Ectodermal cell (in vitro differentiated cells): ENCODE measurements around the gene CFDP1.

ENCODE experiments used
- H3K27ac ChIP-seq: 2 replicates; pipeline ENCODE4 v1.7.0; 2013; ENCODE audit warnings: mild to moderate bottlenecking, low read depth, low read length; ENCODE audit not compliant: insufficient read depth, poor library complexity, severe bottlenecking
- H3K27me3 ChIP-seq: 2 replicates; pipeline ENCODE4 v1.7.0; 2013; ENCODE audit warnings: mild to moderate bottlenecking, low read length; ENCODE audit not compliant: insufficient read depth, control insufficient read depth, poor library complexity, severe bottlenecking
- H3K36me3 ChIP-seq: one replicate; pipeline ENCODE4 v1.7.0; 2013; ENCODE audit warnings: low read length; ENCODE audit not compliant: control insufficient read depth, insufficient read depth
- H3K4me1 ChIP-seq: one replicate; pipeline ENCODE4 v1.7.0; 2013; ENCODE audit warnings: low read length; ENCODE audit not compliant: control insufficient read depth, insufficient read depth
- H3K4me3 ChIP-seq: 2 replicates; pipeline ENCODE4 v1.7.0; 2013; ENCODE audit warnings: low read depth, low read length, control low read depth; ENCODE audit not compliant: insufficient read depth
- H3K9me3 ChIP-seq: 2 replicates; pipeline ENCODE4 v1.7.0; 2013; ENCODE audit warnings: mild to moderate bottlenecking, low read length, moderate library complexity; ENCODE audit not compliant: control insufficient read depth
- WGBS, 2 experiments: methylation state at CpG; one replicate each; pipeline ENCODE4 v1.1.7; 2013; ENCODE audit warnings: missing lambda C conversion rate in 2 of 2; 5-methylcytosine and 5-hydroxymethylcytosine counted together

Gene CFDP1

DNA sequence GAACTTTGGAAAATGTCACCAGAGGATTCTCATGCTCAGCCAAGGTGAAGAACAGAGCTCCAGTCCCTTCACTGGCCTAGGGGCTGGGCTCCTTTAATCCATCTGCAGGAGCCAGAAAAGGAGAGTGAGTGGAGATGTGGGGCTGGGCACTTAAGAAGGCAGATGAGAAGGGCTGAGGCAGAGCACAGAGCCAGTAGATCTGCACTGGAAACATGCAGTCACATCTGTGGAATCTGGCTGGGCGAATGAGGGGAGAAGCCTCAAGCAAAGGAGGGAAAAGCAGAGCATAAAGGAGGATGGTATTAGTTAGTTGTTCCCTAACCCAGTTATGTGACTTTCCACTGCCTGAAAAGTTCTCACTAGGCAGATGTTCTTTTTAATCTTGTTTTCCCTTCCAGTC lies 131.5 kb downstream of the CFDP1 start:
- WGBS, 2 experiments, result 100% methylated on average over 1 of the region's 1 CpG
- H3K27me3 ChIP-seq, result no peaks in the 10 kb centered on the region
- H3K4me3 ChIP-seq, result no peak overlapping the region
- H3K27ac ChIP-seq, result no peak overlapping the region
- peaks cover 6% of the 10 kb centered on the region for H3K4me1 ChIP-seq
- H3K9me3 ChIP-seq, result no peaks in the 10 kb centered on the region
- H3K36me3 ChIP-seq, result peaks cover 18% of the 10 kb centered on the region

DNA sequence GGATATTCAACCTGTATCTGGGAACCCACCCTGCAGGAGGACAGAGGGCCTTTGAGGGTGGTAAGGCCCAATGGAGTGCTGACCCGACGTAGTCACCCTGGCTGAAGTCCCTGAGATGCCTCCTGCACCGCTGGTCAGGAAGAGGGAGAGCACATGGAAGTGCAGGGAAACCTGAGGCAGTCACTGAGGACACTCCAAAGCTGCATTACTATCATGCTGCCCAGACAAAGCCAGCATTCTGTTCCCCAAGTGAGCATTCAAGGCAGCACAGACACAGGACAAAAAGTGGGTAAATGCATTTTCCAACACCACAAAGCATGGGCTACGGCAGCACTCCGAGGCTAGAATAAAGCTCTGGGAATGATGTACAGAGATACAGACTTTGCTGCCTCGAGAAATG lies 135.0 kb downstream of the CFDP1 start:
- Histone ChIP-seq H3K4me1 (no peaks in the 10 kb centered on the region), H3K36me3 (peaks cover 16% of the 10 kb centered on the region), H3K27me3 (no peaks in the 10 kb centered on the region), H3K9me3 (no peaks in the 10 kb centered on the region), H3K4me3 (no peak overlapping the region), H3K27ac (no peak overlapping the region)
- WGBS, 2 experiments, result 93 to 95% methylated on average over 6 of the region's 6 CpGs

DNA sequence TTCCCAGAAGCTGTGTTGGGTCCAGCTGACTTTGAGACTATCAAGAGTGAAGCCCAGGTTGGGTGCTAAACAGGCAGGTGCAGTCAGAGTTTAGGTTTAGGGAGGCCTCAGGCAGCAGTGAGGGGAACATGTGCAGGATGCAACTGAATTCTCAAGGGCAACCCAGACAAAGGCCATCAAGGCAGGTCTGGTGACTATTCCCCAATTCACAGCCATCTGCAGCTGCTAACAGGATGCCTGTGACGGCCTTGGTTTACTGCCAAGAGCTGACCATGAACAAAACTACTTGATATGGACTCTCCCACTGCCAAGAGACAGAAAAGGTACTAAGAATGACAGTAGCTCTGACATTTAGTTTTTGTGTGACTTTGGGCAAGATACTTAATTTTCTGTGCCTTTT lies 136.7 kb downstream of the CFDP1 start:
- Histone ChIP-seq H3K27ac (no peak overlapping the region), H3K36me3 (peaks cover 25% of the 10 kb centered on the region), H3K4me1 (no peaks in the 10 kb centered on the region), H3K9me3 (no peaks in the 10 kb centered on the region), H3K4me3 (no peak overlapping the region), H3K27me3 (no peaks in the 10 kb centered on the region)
- WGBS, 2 experiments, result 94% methylated on average over 1 of the region's 1 CpG

DNA sequence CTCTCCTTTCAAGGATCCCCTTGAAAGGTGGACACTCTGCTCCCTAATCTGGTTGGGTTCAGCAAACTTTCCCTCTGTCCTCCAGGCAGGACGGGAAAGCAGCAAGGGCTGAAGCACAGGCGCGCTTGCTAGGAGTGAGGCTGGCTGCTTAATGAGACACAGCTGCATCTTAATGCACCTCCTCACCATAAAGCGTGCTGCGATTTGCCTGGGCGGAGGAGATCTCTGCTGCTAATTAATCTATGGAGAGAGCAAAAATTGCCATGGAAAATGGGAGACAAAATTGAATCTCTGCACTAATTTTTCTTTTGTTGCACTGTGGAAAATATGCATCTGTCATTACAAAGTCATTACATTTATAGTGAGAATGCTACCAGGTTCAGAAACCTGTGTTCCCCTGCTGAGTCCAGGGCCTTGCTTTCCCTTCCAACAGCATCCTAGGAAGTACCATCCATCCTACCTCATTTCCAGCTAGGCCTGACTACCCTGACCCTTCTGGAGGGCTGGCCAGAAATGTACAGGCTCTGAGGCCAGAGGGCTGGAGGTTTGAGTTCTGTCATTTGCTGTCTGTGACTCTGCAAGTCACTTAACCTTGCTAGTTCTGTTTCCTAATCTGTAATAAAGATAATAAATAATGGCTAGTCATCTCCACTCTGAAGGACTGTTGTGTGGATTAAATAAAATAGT lies 138.4 kb downstream of the CFDP1 start:
- no peaks in the 10 kb centered on the region for H3K27me3 ChIP-seq
- H3K4me3 ChIP-seq, result no peak overlapping the region
- H3K9me3 ChIP-seq, result no peaks in the 10 kb centered on the region
- peaks cover 19% of the 10 kb centered on the region for H3K36me3 ChIP-seq
- no peaks in the 10 kb centered on the region for H3K4me1 ChIP-seq
- H3K27ac ChIP-seq, result no peak overlapping the region
- 87 to 93% methylated on average over 6 of the region's 6 CpGs for WGBS, 2 experiments

DNA sequence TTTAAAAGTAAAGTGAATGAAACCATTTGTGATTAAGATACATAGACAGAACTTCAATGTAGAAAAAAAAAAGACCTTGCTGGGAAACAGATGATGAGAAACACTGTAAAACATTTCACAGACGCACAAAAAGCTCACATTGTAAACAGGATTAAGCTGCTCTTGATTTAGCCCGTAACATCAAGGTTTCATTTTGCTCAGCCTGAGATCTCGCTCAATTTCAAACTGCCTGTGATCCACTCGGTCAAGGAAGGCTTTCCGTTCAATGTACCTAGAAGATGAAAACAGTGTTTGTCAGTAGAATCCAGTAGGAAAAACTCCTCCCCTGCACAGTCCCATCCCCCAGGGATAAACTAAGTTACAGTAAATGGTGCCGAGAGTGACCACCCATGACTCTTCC lies 139.5 kb downstream of the CFDP1 start:
- no peaks in the 10 kb centered on the region for H3K4me1 ChIP-seq
- H3K9me3 ChIP-seq, result no peaks in the 10 kb centered on the region
- H3K27me3 ChIP-seq, result no peaks in the 10 kb centered on the region
- 92 to 93% methylated on average over 5 to 6 of the region's 6 CpGs for WGBS, 2 experiments
- no peak overlapping the region for H3K27ac ChIP-seq
- peaks cover 15% of the 10 kb centered on the region for H3K36me3 ChIP-seq
- H3K4me3 ChIP-seq, result no peak overlapping the region

DNA sequence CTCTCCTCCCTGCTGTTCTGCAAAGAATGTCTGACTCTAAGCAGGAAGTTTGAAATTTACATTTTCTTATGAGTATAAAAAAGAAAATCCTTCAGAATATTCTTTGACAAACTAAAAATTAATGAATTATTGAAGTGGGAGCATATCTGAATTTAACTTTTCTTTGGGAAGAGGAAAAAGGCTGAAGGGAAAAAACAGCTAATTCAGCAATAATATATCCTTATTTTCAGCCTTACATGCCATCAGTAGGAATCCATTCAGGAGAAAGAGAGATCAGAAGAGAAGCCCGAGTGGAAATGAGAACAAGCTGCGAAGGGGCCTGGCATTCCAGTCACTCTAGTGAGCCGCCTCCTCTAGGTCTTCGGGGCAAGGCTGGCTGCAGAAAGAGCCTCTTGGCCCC lies 140.1 kb downstream of the CFDP1 start:
- no peak overlapping the region for H3K4me3 ChIP-seq
- H3K27me3 ChIP-seq, result no peaks in the 10 kb centered on the region
- WGBS, 2 experiments, result 92 to 94% methylated on average over 4 of the region's 4 CpGs
- no peak overlapping the region for H3K27ac ChIP-seq
- peaks cover 15% of the 10 kb centered on the region for H3K36me3 ChIP-seq
- no peaks in the 10 kb centered on the region for H3K4me1 ChIP-seq
- no peaks in the 10 kb centered on the region for H3K9me3 ChIP-seq

DNA sequence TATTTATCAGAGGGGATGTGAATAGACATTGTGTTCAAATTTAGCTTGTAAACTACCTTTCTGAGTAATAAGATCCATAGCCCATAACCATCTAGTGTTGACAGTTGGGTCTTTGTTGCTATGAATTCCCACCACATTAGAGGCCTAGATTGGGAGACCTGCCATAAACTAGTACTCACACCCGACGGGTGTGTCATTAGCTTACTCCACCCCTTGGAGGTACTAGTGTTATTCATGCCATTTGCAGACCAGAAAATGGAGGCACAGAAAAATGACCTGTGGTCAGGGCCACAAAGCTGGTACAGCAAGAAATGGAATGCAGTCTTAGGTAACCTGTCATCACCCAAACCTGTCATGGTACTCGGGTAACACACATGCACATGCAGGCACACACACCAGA lies 140.6 kb downstream of the CFDP1 start:
- no peaks in the 10 kb centered on the region for H3K9me3 ChIP-seq
- 93 to 98% methylated on average over 3 of the region's 3 CpGs for WGBS, 2 experiments
- no peaks in the 10 kb centered on the region for H3K4me1 ChIP-seq
- H3K27me3 ChIP-seq, result no peaks in the 10 kb centered on the region
- H3K4me3 ChIP-seq, result no peak overlapping the region
- H3K27ac ChIP-seq, result no peak overlapping the region
- peaks cover 15% of the 10 kb centered on the region for H3K36me3 ChIP-seq

DNA sequence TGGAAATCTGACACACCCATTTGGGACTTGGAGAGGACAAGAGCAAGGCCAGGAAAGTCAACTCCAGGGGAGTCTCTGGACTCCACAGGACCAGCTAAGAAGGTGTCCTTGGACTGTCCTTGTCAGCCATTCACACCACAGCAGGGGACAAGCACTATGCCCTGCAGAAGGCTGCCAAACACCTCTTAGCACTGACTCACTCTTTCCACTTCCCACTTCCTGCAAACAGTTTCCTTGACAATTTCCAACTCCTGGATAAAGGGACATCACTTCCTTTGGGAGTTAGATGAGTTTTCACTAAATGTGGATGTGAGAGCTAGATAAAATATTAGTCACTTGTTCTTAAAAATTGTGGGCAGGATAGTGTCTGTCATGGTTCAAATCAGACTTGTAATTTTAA lies 144.1 kb downstream of the CFDP1 start:
- Histone ChIP-seq H3K9me3 (no peaks in the 10 kb centered on the region), H3K27ac (no peak overlapping the region), H3K36me3 (peaks cover 15% of the 10 kb centered on the region)

DNA sequence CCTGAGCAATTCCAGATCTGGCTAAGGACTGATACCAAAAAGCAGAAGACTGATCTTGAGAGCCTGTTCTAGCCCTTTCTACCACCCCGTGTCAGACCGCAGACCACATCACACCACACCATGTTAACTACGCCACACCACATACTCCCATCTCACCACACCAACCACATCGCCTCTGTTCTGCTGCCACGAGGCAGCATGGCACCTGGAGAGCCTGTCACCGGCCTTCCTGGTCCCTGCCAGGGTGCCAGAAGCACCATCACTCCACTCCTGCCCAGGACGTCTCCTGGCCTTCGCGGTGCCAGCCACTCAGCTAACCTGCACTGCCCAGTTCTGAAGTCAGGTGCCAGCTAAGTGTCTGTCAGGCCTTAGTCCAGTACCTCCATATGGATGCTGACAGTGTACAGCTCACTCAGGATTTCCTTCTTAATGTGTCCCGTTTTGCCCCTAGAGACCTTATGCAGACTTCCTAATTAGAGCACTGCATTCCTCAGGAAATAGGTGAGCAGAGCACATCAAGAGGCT lies 144.6 kb downstream of the CFDP1 start:
- Histone ChIP-seq H3K27me3 (no peaks in the 10 kb centered on the region), H3K4me3 (no peak overlapping the region), H3K9me3 (no peaks in the 10 kb centered on the region), H3K27ac (no peak overlapping the region), H3K4me1 (no peaks in the 10 kb centered on the region), H3K36me3 (peaks cover 15% of the 10 kb centered on the region)
- WGBS, 2 experiments, result 94 to 96% methylated on average over 10 of the region's 10 CpGs

More for the DNA sequence above, 144.1 kb downstream of the CFDP1 start:
- Histone ChIP-seq H3K4me1 (no peaks in the 10 kb centered on the region), H3K27me3 (no peaks in the 10 kb centered on the region), H3K4me3 (no peak overlapping the region)

DNA sequence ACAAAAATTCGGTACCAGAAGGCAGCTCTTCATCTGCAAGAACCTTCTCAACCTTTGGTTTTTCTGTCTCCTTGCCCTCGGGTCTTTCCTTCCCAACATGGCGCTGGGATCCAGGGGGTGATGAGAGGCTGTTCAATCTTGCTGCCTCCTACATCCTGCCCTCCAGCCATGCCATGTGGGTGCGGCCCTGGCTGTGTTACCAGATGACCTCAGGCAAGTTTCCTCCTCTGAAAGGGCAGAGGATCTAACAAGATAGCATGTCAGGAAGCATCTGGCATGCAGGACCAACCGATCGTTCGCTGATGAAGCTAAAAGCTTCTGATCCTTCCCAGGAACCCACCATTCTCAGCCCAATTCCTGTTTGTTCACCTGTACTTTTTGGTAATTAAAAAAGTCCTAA lies 145.1 kb downstream of the CFDP1 start:
- no peak overlapping the region for H3K27ac ChIP-seq
- H3K36me3 ChIP-seq, result peaks cover 12% of the 10 kb centered on the region
- H3K27me3 ChIP-seq, result no peaks in the 10 kb centered on the region
- H3K9me3 ChIP-seq, result no peaks in the 10 kb centered on the region
- H3K4me3 ChIP-seq, result no peak overlapping the region
- 93 to 95% methylated on average over 7 of the region's 7 CpGs for WGBS, 2 experiments
- no peaks in the 10 kb centered on the region for H3K4me1 ChIP-seq
